HEK293T (cell line): ENCODE results near the gene LRRC36.
"Not testable (repeated sequence)": the region's sequence is repeated elsewhere in the genome, so short reads cannot be mapped to it uniquely, and the experiment has no call there.

Source experiments
- CTCF ChIA-PET: fragments of 350-600 bp; formaldehyde crosslinking; extraction: SDS; loops from one replicate; lab custom pipeline; 2021; ENCODE audit warnings: antibody characterized with exemption, inconsistent platforms; lab: Yijun Ruan, JAX
- POLR2A ChIA-PET: fragments of 350-600 bp; formaldehyde crosslinking; extraction: SDS; loops from one replicate; lab custom pipeline; 2020; ENCODE audit warnings: antibody characterized with exemption, inconsistent platforms; lab: Yijun Ruan, JAX
- DNase-seq: peaks from one replicate; pipeline ENCODE4 v3.0.0; 2012; ENCODE audit warnings: mixed read lengths; ENCODE audit errors: extremely low spot score
- ARNT ChIP-seq: fragments of 450-650 bp; IDR thresholded peaks from 2 replicates; pipeline ENCODE4 v1.6.1; 2017; ENCODE audit warnings: mild to moderate bottlenecking
- BHLHE40 ChIP-seq: fragments of 450-650 bp; IDR thresholded peaks from 2 replicates; pipeline ENCODE4 v1.6.1; 2016; ENCODE audit warnings: mild to moderate bottlenecking, moderate library complexity, borderline replicate concordance
- CTBP1 ChIP-seq: fragments of 450-650 bp; IDR thresholded peaks from 2 replicates; pipeline ENCODE4 v1.6.1; 2016; ENCODE audit warnings: borderline replicate concordance
- ELF4 ChIP-seq: fragments of 450-650 bp; IDR thresholded peaks from 2 replicates; pipeline ENCODE4 v1.6.1; 2017; ENCODE audit warnings: antibody characterized with exemption
- FOXA1 ChIP-seq: fragments of 450-650 bp; IDR thresholded peaks from 2 replicates; pipeline ENCODE4 v1.6.1; 2016; ENCODE audit warnings: mild to moderate bottlenecking
- FOXK2 ChIP-seq: fragments of 450-650 bp; IDR thresholded peaks from 2 replicates; pipeline ENCODE4 v1.6.1; 2016; ENCODE audit warnings: mild to moderate bottlenecking
- FOXM1 ChIP-seq: fragments of 450-650 bp; IDR thresholded peaks from 2 replicates; pipeline ENCODE4 v1.6.1; 2017; ENCODE audit warnings: mild to moderate bottlenecking, borderline replicate concordance
- HDGF ChIP-seq: fragments of 450-650 bp; IDR thresholded peaks from 2 replicates; pipeline ENCODE4 v1.6.1; 2017; ENCODE audit warnings: antibody characterized with exemption, borderline replicate concordance
- L3MBTL2 ChIP-seq: fragments of 450-650 bp; conservative IDR thresholded peaks from 2 replicates; pipeline ENCODE4 v1.6.1; 2016; ENCODE audit warnings: mild to moderate bottlenecking
- LEF1 ChIP-seq: fragments of 450-650 bp; IDR thresholded peaks from 2 replicates; pipeline ENCODE4 v1.6.1; 2017; ENCODE audit warnings: mild to moderate bottlenecking, borderline replicate concordance
- NFRKB ChIP-seq: fragments of 450-650 bp; IDR thresholded peaks from 2 replicates; pipeline ENCODE4 v1.6.1; 2016; ENCODE audit warnings: mild to moderate bottlenecking, moderate library complexity
- SP1 ChIP-seq: fragments of 450-650 bp; IDR thresholded peaks from 2 replicates; pipeline ENCODE4 v1.6.1; 2017
- SUZ12 ChIP-seq: fragments of 450-650 bp; IDR thresholded peaks from 2 replicates; pipeline ENCODE4 v1.6.1; 2016; ENCODE audit warnings: mild to moderate bottlenecking
- TARDBP ChIP-seq: fragments of 450-650 bp; IDR thresholded peaks from 2 replicates; pipeline ENCODE4 v1.6.1; 2016
- ZNF384 ChIP-seq: fragments of 450-650 bp; IDR thresholded peaks from 2 replicates; pipeline ENCODE4 v1.6.1; 2016
- TF ChIP-seq, protein P1 (sequence below): fragments of 450-650 bp; IDR thresholded peaks from 2 replicates; pipeline ENCODE4 v1.6.1; 2016

The LRRC36 gene

DNA sequence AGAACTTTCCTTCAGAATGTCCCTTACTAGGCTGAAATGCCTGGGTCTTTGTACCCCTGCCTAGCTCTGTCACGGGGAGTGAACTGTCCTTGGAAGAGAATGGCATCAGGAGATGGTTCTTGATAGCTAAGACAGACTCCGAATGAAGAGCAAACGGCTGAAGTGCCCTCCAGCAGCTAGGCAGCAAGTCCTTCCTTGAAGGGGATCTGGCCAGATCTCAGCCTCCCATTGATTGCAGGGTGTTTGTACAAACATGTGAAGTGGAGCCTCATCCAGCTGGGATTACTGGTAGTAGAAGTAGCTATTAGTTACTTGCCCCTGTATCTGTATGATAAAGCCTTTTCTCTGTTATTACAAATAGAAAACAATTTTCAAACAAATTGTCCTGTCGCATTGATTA is 30.9 kb downstream of the LRRC36 start:
- POLR2A ChIA-PET, result no interaction called here
- CTCF ChIA-PET, result no interaction called here

DNA sequence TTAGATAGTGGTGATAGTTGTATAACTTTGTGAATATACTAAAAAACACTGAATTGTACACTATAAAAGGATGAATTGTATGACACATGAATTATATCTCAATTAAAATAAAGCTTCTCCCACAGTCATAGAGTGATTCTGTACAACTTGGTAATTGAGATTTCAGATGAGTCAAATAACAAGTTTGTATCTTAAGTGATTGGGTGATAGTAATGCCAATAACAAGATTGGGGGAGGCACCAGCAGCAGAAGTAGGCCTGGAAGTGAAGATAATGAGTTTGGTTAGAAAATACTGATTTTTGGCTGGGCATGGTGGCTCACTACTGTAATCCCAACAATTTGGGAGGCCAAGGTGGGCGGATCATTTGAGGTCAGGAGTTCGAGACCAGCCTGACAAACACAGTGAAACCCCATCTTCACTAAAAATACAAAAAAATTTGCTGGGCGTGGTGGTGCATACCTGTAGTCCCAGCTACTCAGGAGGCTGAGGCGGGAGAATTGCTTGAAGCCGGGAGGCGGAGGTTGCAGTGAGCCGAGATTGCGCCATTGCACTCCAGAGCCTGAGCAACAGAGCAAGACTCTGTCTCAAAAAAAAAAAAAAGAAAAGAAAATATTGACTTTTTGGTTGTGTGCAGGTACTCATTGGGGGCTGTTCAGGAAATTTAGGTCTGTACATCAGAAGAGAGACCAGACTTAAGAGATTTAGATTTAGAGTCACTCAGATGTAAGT is 33.1 kb downstream of the LRRC36 start:
- POLR2A ChIA-PET, DNase-seq, CTCF ChIA-PET: not testable (repeated sequence)

More for the DNA sequence above, 30.9 kb downstream of the LRRC36 start:
- DNase-seq, result no peak
- TF ChIP-seq ARNT, result no peak

DNA sequence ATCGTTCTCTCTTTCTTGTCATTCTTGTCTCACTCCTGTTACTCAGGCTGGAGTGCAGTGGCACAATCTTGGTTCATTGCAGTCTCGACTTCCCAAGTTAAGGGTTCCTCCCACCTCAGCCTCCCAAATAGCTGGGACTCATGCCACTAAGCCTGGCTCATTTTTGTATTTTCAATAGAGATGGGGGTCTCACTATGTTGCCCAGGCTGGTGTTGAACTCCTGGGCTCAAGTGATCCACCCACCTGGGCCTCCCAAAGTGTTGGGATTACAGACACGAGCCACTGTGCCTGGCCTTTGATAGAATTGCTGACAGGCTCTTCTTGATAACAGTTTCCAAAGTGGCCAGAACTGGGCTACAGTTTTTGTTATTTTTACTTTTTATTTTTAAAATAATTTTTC is 34.4 kb downstream of the LRRC36 start:
- CTCF ChIA-PET, result no interaction called here
- TF ChIP-seq, protein P1, sequence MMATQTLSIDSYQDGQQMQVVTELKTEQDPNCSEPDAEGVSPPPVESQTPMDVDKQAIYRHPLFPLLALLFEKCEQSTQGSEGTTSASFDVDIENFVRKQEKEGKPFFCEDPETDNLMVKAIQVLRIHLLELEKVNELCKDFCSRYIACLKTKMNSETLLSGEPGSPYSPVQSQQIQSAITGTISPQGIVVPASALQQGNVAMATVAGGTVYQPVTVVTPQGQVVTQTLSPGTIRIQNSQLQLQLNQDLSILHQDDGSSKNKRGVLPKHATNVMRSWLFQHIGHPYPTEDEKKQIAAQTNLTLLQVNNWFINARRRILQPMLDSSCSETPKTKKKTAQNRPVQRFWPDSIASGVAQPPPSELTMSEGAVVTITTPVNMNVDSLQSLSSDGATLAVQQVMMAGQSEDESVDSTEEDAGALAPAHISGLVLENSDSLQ, result no peak
- TF ChIP-seq ARNT (no peak), FOXM1 (no peak), BHLHE40 (no peak), NFRKB (no peak), SP1 (no peak), CTBP1 (no peak), L3MBTL2 (no peak), SUZ12 (no peak), LEF1 (no peak), FOXK2 (no peak), HDGF (no peak), FOXA1 (no peak), ELF4 (no peak), TARDBP (no peak), ZNF384 (no peak)
- POLR2A ChIA-PET, result no interaction called here
- DNase-seq, result no peak

DNA sequence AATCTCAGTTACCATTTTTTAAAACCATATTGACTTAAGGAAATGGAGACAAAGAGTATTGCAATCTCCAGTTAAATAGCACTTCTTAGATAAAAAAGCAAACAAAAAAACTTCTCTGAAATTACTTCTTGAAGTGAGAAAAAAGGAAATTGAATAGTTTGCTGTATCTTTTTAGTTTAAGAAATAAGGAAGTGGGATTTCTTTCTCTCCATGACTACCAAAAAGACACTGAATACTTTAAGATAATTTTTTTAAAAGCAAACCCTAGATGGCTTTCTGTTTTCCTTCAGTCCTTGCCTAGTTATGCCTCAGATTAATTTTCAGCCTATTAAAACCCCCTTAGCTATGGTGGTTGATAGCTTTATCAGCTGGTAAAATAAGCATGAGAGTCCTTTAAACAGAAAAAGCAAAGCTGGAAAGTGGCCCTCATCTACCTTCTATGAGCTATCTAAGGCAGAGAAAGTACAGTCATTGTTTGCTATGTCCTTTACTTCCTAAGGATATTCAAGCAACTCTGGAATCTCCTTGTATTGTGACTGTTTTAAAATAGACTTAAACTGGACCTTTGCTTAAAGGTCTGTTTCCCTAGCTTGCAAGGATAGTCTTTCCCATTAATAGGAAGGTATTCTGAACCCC is 38.1 kb downstream of the LRRC36 start:
- POLR2A ChIA-PET, result no interaction called here
- CTCF ChIA-PET, result interaction anchor here (0.7 kb wide), 1 partner anchor 105 kb away, joined by 3 read pairs; no protein-coding TSS in a partner anchor
- TF ChIP-seq FOXK2, result no peak
- no peak for TF ChIP-seq NFRKB
- no peak for TF ChIP-seq ARNT
- no peak for TF ChIP-seq LEF1
- no peak for TF ChIP-seq SP1
- no peak for TF ChIP-seq L3MBTL2
- no peak for TF ChIP-seq FOXA1
- no peak for TF ChIP-seq BHLHE40
- TF ChIP-seq, protein P1, result no peak
- no peak for TF ChIP-seq SUZ12
- no peak for TF ChIP-seq ZNF384
- no peak for TF ChIP-seq TARDBP
- no peak for TF ChIP-seq CTBP1
- no peak for TF ChIP-seq ELF4
- TF ChIP-seq FOXM1, result no peak
- TF ChIP-seq HDGF, result no peak
- DNase-seq, result no peak

DNA sequence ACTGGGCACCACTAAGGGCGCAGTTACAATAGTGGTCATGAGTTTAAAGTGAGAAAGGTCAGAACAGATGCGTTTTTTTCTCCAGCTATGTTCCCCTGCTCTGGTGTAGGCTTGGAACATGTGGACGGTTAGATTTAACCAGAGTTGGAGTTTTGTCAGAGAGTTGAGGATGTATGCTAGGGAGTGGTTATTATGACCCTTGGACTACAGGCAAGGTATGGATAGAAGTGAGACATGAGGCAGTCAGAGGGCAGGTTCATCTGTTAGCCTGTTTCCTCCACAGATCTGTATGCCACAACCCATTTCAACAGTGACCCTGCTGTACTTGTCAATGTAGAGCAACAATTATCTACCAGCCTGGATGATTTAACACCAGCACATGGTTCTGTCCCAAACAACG is 44.0 kb downstream of the LRRC36 start:
- ChIA-PET CTCF (no interaction called here), POLR2A (no interaction called here)
- no peak for DNase-seq
- TF ChIP-seq CTBP1, result no peak
- no peak for TF ChIP-seq TARDBP
- TF ChIP-seq NFRKB, result no peak
- no peak for TF ChIP-seq FOXA1
- no peak for TF ChIP-seq SP1
- no peak for TF ChIP-seq FOXM1
- no peak for TF ChIP-seq L3MBTL2
- TF ChIP-seq, protein P1, result no peak

DNA sequence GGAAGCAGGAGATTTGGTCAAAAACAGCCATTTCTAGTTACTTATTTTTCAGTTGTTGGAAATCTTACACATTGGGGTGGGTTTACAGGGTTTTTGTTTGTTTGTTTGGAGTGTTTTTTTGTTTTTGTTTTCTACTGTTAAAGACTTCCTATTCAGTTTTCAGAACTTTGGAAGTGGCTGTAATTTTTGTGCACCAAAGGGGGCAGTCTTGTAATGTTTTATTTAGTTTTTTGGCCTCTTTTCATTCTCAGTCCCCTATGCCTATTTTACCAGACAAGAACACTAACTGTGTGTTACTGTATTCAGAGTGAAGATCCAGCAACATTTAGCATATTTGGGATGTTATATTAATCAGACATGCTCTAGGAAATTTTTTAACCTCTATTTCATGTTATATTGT is 46.0 kb downstream of the LRRC36 start:
- ChIA-PET POLR2A (no interaction called here), CTCF (interaction anchor here (0.6 to 1.2 kb wide), 3 partner anchors 52 to 63 kb away, joined by 3 to 4 read pairs (median 3); no protein-coding TSS in a partner anchor)
- TF ChIP-seq CTBP1 (no peak), HDGF (no peak), FOXA1 (no peak), ELF4 (no peak), NFRKB (no peak), TARDBP (no peak), LEF1 (no peak), FOXM1 (no peak), SUZ12 (no peak), L3MBTL2 (no peak), SP1 (no peak), FOXK2 (no peak), BHLHE40 (no peak), ZNF384 (no peak), ARNT (no peak)
- TF ChIP-seq, protein P1, result no peak
- no peak for DNase-seq

DNA sequence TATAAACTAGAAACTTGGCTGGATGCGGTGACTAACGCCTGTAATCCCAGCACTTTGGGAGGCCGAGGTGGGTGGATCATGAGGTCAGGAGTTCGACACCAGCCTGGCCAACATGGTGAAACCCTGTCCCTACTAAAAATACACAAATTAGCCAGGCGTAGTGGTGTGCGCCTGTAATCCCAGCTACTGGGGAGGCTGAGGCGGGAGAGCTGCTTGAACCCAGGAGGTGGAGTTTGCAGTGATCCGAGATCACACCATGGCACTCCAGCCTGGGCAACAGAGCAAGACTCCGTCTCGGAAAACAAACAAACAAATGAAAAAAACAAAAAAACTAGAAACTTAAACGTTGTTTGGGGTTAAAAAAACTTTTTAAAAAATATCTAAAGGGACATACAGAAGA is 49.4 kb downstream of the LRRC36 start:
- DNase-seq, POLR2A ChIA-PET, CTCF ChIA-PET: not testable (repeated sequence)
